Measurements from ENCODE around the gene OTOG. TPM values are rescaled to one million over a fixed set of nuclear protein-coding genes. Genes with fewer than 3 reads are reported as not detected.

The OTOG gene
- total and polyA plus RNA-seq, 2 of the 8 experiments (the other 6 are each of a cell fraction or from before 2014, with no cell fraction given), result 0.41 to 1.5 TPM

- no peak for TF ChIP-seq SIN3A (conservative IDR thresholded peaks at IDR 0.05 in 1 of 2, IDR thresholded peaks at IDR 0.05 in 1 of 2; ENCODE audit: low read depth in 1 of 2, low read length in 2 of 2)
Measured at GRCh38 chr11:17588721-17589120, 41.7 kb downstream of the OTOG start (continued).
